ENCODE measurements around the gene ULBP1. TPM values are rescaled to one million over a fixed set of nuclear protein-coding genes. Genes with fewer than 3 reads are reported as not detected.
"Not testable (repeated sequence)": the region's sequence is repeated elsewhere in the genome, so short reads cannot be mapped to it uniquely, and the experiment has no call there.

ULBP1 gene
- total RNA-seq, 2 donors from 2014 or later = 0.09 TPM; not detected in 1

DNA sequence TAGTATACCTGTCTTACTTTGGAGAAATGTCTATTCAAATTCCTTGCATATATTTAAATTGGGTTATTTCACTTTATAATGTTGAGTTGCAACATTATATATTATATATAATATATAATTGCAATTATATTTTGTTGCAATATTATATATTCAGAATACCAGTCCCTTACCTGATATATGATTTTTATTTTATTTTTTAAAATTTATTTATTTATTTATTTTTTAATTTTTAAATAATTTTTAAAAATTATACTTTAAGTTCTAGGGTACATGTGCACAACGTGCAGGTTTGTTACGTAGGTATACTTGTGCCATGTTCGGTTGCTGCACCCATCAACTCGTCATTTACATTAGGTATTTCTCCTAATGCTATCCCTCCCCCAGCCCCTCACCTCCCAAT lies 36.7 kb upstream of the ULBP1 start:
- not testable (repeated sequence) for ATAC-seq, DNase-seq
- intact Hi-C loops (cut with DNase I, micrococcal nuclease) = loop anchor here (5.0 to 10.0 kb wide), 3 partner anchors 82 to 212 kb away; partner anchors contain the start of gene LATS1 (in 1 of the 2)

DNA sequence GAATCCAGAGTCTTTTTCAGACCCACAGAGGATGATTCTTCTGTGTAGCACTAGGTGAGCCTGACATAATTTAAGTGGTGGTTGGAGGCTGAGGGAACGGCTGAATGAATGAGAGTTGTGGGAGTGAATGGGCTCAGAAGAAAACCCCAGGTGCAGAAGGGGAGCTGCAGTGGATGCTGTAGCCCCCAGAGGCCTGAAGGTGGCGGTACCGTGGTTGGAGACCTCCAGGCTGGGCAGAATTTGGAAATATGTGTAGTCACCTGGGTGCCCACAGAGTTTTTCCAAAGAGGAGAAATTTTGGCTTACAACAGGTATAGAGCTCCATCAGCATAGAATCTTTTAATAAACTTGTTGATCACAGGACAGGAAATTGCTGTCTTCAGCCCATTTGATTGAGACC lies 34.3 kb upstream of the ULBP1 start:
- DNase-seq (no peak), ATAC-seq (no peak)
- intact Hi-C loops (cut with DNase I, micrococcal nuclease) = loop anchor here (5.0 to 10.0 kb wide), 3 partner anchors 85 to 215 kb away; partner anchors contain the start of gene LATS1 (in 1 of the 2)

DNA sequence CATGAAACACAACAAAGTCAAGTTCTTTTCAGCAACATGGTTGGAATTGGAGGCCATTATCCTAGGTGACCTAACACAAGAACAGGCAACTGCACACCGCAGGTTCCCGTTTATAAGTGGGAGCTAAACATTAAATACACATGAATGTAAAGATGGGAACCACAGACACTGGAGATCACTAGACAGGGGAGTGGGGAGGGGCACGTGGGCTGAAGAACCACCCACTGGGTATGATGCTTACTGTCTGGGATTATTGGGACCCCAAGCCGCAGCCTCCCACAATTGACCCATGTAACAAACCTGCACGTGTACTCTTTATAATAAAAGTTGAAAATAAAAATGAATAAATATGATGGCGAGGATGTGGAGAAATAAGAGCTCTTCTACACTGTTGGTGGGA lies 32.2 kb upstream of the ULBP1 start:
- DNase-seq (no peak), ATAC-seq (no peak)
- intact Hi-C loops (cut with DNase I, micrococcal nuclease) = loop anchor here in 1 of 2 donors (10.0 kb wide), 1 partner anchor 73 kb away; no protein-coding TSS in a partner anchor

DNA sequence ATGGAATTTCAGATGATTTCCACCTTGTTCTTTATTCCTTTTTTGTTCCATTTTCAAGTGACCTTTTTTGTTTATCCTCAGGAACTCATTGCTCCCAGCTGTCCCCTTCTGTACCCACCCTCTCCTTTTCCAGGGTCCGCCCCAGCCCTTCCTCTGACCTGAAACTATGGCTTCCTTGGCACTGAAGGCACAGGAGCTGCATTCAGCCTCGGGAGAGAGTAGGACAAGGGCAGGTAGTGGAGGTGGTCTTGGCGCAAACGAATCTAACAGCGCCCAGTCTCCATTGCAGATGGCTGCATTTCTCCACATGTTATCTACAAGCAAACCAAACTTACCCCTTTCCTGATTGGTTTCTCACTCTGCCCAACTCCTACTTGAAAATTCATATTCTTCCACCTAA lies 30.7 kb upstream of the ULBP1 start:
- no peak for DNase-seq
- intact Hi-C loops (cut with DNase I, micrococcal nuclease) = loop anchor here in 1 of 2 donors (10.0 kb wide), 1 partner anchor 72 kb away; no protein-coding TSS in a partner anchor
- no peak for ATAC-seq

DNA sequence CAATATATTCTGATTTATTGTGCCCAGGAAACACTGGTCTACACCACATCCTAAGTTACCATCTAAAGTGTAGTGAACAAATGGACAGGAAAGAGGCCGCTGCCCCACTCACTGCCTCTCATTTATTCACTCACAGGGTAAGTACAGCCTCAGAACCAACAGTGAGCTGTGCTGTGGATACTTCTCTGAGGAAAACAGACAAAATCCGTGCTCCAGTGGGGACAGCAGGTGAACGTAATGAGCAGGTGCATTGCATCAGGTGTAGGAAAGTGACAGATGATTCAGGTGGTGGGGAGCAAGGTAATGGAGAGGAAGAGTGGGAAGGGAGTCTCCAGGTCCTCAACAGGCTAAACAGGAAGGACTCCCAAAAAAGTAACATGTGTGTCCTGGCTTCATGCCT lies 30.3 kb upstream of the ULBP1 start:
- DNase-seq (no peak), ATAC-seq (no peak)
- intact Hi-C loops (cut with DNase I, micrococcal nuclease) = loop anchor here in 1 of 2 donors (10.0 kb wide), 1 partner anchor 71 kb away; no protein-coding TSS in a partner anchor

DNA sequence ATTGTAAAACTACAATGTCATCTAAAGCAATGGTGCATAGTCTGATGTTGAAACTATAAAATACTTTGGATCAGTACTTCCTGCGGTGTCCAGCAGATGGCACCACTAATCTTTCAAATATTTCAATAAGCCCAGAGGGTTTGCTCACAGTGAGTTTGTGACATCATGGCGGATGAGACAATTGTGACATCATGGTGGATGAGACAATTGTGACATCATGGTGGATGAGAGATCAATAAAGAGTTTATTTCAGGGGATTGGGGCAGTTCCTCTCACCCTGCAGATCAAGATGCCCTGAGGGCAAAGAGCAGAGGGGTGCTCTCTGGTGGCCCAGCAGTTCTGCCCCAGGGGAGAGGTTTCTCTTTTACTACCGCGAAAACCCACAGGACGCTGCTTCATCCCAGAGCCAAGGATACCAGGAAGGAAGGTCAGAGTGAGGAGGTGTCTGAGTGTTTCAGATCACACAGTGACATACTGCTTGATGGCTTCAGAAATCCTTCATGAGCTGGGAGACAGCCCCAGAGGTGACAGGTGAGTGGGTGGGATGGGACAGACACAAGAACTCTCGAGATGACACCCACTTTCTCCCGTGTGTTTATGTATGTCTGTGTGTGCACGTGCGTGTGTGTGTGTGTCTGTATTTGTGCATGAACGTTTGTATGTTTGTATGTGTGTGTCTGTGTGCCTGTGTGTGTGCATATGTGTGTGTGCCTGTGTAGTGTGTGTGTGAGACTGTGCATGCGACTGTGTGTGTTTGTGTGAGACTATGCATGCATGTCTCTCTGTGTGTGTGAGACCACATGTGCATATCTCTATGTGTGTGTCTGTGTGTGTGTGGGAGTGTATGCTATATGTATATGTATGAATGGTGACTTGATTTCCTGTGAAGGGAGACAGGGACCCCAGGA lies 29.2 kb upstream of the ULBP1 start:
- DNase-seq (peak in 1 of 2 donors; percentile 73), ATAC-seq (peak; percentile 70)
- intact Hi-C loops (cut with DNase I, micrococcal nuclease) = loop anchor here (2.0 to 10.0 kb wide), 2 partner anchors 70 to 84 kb away; no protein-coding TSS in a partner anchor

DNA sequence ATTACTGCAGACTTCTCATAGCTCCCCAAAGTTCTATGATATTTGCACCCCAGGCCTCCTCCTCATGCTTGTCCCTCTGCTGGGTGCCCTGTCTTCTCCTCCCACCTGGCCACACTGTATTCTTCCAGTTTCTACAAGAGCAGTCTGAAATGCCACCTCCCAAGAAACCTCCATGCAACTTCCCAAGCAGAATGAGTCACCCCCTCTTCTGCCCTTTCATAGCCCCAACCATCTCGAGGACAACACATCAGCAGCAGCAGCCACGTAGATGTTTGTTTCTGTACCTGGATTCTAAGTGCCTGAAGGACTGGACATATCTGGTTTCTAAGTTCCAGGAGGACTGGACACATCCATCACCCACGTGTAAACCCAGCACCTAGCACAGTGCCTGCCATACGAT lies 28.5 kb upstream of the ULBP1 start:
- intact Hi-C loops (cut with DNase I, micrococcal nuclease) = loop anchor here (2.0 to 10.0 kb wide), 2 partner anchors 70 to 84 kb away; no protein-coding TSS in a partner anchor
- ATAC-seq (no peak), DNase-seq (no peak)

DNA sequence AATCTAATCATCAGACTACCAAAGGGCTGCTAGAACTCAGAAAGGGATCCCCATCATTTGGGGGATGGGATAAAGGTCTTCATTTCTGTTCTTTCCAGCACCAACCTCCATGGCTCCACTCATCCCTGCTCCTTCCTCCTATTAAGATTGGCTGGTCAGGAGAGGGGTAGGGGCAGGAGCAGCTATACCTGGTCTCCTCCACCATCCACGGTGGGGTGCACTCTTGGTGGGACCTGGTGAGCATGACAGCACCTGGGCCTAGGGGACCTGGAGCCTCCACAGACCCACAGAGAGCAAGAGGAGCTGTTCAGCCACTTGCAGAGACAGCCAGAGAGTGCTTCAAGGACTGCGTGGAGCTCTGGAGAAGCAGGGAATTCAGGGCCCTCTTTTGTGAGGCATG lies 28.1 kb upstream of the ULBP1 start:
- no peak for ATAC-seq
- intact Hi-C loops (cut with DNase I, micrococcal nuclease) = loop anchor here (2.0 to 10.0 kb wide), 2 partner anchors 69 to 83 kb away; no protein-coding TSS in a partner anchor
- no peak for DNase-seq

DNA sequence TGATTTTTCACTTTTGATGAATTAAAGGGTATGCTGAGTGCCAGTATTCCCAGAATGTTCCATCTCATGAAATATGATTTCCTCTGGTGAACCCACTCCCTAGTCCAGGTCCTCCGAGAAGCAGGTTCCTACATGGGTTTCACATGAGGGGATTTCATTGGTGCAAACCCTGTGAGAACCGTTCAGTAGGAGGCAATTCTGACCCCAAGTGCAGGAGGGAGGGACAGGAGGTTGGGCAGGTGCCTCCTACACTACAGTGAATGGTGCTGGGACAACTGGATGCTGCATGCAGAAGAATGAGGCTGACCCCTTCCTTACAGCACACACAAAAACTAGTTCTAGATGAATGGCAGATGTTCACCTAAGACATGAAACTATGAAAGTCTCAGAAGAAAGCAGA lies 27.0 kb upstream of the ULBP1 start:
- no peak for ATAC-seq
- intact Hi-C loops (cut with DNase I, micrococcal nuclease) = loop anchor here in 1 of 2 donors (10.0 kb wide), 1 partner anchor 68 kb away; no protein-coding TSS in a partner anchor
- DNase-seq = no peak

DNA sequence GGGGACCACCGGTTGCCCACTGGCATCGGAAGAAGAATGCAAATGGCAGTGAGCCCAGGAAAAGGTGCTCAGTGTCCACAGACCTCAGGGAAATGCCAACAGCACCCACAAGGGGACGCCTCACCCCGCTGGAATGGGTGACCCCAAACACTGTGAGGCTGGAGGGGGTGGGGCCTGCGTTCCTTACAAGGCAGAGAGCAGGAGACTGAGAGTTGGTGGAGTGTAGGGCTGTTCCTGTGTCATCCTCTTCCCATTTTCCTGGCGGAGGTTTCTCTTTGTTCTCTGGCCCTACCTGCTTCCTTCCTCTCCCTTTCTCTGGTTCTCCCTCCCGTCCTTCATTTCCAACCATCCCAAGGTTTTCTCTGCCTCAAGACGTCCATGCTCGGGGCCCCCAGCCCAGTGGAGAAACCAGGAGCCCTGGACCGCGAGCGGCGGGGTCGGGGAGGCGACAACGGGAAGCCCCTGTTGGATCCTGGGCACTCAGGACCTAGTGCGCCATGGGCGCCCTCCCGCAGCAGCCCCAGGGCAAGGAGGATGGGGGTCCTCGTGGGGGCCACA lies 25.7 kb upstream of the ULBP1 start:
- ATAC-seq = peak; percentile 40
- intact Hi-C loops (cut with DNase I, micrococcal nuclease) = loop anchor here in 1 of 2 donors (10.0 kb wide), 1 partner anchor 67 kb away; no protein-coding TSS in a partner anchor
- DNase-seq = not testable (repeated sequence)

DNA sequence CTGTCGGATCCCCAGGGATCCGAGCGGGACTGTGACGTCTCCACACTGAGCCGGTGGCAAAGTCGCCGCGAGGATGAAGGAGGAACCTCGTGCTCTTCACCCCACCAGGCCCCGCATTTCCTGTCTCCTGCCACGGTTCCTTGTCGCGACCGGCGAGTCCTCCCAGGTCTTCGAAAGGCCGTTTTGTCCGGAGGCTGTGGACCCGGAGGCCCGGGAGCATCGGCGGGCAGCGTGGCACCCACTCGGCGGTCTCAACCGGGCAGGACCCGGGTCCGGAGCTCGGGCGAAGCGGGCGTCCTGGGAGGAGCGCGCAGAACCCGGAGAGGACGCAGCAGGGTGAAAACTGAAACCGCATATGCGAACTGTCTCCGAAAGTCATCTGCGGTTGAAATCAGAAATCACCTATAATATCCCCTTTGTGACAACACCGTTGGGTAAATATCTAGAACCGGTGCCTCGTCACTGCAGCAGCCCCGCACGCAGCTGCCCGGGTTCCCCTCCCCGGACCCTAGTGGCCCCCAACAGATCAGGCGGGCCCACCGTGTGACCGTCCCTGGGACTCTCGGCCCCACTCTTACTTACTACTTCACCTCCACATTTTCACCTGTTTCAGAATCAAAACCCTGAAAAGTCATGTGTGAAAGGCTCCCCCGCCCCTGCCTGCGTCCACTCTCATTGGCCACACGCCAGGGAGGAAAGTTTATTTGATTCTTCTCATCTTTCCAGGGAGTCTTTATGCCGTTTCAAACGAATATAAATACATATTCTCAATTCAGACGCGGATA lies 25.0 kb upstream of the ULBP1 start:
- peak in 1 of 2 donors; percentile 31 for DNase-seq
- intact Hi-C loops (cut with DNase I, micrococcal nuclease) = loop anchor here in 1 of 2 donors (10.0 kb wide), 1 partner anchor 66 kb away; no protein-coding TSS in a partner anchor

DNA sequence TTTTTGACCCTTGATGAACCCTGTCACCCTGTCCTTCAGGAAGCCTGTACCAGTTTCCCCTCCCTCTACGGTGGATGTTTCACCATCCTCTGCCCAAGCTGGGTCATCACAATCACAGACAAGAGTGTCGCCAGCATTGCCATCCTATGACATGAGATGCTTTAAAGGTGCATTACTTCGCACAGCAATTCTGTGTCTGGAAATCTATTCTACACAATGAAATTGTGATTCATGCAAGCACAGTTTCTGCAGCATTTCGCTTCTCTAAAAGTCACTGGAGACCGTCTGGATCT lies 24.4 kb upstream of the ULBP1 start:
- intact Hi-C loops (cut with DNase I, micrococcal nuclease) = loop anchor here in 1 of 2 donors (10.0 kb wide), 1 partner anchor 65 kb away; no protein-coding TSS in a partner anchor
- ATAC-seq (no peak), DNase-seq (no peak)

More for the DNA sequence above, 25.0 kb upstream of the ULBP1 start:
- no peak for ATAC-seq

DNA sequence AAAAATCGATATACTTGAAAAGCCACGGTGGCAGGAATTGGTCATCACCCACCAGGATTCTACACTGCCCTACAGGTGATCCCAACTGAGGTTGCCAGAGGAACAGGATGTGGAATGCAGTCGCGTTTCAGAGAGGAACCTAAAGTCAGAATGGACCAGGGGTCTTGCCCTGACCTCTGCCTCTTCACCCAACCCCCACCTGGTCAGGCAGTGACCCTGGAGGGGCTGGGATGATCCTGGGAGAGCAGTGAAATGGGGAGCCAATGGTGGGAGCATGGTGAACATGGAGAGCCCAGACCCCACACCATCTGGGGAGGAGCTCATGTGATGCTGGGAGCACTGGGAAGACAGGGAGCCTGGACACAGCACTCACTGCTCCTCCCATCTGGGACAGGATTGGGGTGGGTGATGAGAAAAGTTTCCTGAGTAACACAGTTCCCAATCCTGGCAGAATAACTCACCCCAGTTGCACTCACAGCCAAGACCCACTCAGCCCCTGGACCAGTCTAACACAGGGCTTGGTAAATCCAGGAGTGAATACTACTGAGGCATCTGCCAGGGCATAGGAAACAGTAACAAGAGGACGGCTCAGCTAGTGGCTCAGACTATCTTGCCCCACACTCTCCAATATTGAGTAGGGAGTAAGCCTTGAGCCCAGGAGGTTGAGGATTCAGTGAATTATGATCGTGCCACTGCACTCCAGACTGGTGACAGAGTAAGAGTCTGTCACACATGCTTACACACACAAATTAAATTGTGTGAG lies 23.7 kb upstream of the ULBP1 start:
- intact Hi-C loops (cut with DNase I, micrococcal nuclease) = loop anchor here in 1 of 2 donors (10.0 kb wide), 1 partner anchor 65 kb away; no protein-coding TSS in a partner anchor
- ATAC-seq = no peak
- DNase-seq = no peak

DNA sequence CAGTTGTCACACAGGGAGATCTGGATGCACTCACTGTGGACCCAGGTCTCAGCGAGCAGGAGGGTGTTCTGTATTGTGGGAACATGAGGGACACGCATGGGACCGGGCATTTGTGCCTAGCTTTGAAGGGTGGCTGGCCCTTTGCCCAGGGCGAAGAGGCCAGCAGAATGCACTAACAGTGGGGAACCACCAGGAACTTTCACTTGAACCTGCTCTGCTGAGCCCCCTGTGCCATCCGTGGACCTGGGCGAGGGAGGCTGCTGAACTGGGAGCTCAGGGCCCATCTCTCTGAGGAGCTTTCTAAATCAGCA lies 23.1 kb upstream of the ULBP1 start:
- DNase-seq = no peak
- no peak for ATAC-seq
- intact Hi-C loops (cut with DNase I, micrococcal nuclease) = no loop called here

DNA sequence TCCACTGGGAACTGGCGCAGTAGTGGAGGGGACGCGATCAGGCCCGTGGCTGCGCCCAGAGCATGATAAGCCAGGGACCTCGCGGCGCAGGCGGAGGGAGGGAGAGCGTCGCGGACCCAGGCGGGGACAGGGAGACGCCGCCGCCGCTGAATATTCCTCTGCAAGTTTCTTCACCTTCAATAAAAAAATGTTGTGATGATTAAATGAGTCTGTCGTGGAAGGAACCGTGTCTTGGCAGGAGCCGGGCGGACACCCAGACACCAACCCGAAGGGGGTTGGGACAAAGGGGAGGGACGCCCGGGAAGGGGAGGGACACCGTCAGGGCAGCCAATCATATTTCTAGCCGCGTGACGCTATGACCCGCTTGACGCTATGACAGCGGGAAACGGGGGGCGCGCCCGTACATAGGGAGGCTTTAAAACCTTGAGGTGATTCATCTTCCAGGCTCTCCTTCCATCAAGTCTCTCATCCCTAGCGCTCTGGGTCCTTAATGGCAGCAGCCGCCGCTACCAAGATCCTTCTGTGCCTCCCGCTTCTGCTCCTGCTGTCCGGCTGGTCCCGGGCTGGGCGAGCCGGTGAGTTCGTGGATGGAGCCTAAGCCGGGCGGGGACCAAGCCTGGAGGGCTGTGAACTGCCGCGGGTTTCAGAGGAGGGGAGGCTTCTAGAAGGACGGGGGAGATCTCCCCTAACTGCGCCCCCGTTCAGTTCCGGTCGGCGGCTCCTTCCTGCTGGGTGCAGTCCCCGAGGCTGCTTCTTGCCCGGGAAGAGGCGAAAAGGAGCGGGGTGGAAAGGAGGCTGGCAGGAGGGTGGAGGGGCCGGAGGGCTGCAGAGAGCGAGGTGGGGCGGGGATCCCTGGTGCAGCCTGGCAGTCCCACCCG lies 21.9 kb upstream of the ULBP1 start, which contains the start of gene ULBP2:
Gene ULBP2, plus strand, starts transcription at position 432 of the 878 bp plus-strand sequence. Its CDS starts 59 bp downstream, at position 491.
- DNase-seq (peak; percentile 77 to 83), ATAC-seq (peak; percentile 94)
- intact Hi-C loops (cut with DNase I, micrococcal nuclease) = no loop called here

DNA sequence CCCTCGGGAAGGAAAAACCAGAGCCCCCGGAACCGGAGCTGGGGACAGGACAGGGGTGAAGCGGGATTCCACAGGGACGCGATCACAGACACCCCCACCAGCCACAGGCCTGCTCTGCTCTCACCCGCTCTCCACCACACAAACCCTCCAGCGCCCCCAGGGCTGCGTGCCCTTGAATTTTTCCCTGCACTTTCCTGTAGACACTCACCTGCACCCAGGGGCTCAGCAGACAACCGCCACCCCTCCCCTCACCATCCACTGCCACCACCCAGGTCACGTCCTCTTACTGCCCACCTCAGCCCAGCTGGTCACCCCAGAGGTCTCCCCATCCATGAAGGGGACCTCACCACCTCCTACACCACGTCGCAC lies 21.3 kb upstream of the ULBP1 start:
- intact Hi-C loops (cut with DNase I, micrococcal nuclease) = no loop called here
- DNase-seq = no peak
- no peak for ATAC-seq

DNA sequence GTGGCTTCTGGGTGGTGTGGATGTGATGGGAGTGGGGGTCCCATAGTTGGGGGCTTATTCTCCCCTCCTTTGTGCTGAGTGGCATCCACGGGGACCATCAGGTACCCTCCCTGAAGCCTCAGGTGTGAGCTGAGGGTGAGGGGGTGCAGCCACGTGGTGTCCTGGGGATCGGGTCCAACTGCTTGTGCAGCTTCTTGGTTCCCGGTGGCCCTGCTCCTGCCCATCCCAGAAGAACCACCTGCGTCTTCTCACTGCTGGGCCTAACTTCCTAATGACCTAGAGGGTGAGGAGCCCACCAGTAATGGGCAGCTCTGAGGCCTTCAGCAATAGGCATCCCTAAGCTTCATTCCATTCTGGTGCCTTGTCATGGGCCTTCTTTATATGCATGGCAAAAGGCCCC lies 20.4 kb upstream of the ULBP1 start:
- ATAC-seq; intact Hi-C loops (cut with DNase I, micrococcal nuclease); DNase-seq: not testable (repeated sequence)

Measured in left colon (tissue), 2 donors.